ES-I3 (cell line): Measurements from ENCODE around the gene GDI1.

Experiments used
- H3K36me3 ChIP-seq: 2 replicates; pipeline ENCODE4 v1.6.1; 2013; ENCODE audit warnings: mild to moderate bottlenecking, low read length, control low read depth, moderate library complexity; ENCODE audit not compliant: insufficient read depth
- H3K4me1 ChIP-seq: 2 replicates; pipeline ENCODE4 v1.6.1; 2013; ENCODE audit warnings: mild to moderate bottlenecking, control low read depth, low read length; ENCODE audit not compliant: insufficient read depth
- H3K9ac ChIP-seq: 2 replicates; pipeline ENCODE4 v1.6.1; 2013; ENCODE audit warnings: low read depth, mild to moderate bottlenecking, low read length, moderate library complexity
- H3K9me3 ChIP-seq: 2 replicates; pipeline ENCODE4 v1.6.1; 2013; ENCODE audit warnings: mild to moderate bottlenecking, low read length, moderate library complexity; ENCODE audit not compliant: control insufficient read depth, insufficient read depth

Gene GDI1

DNA sequence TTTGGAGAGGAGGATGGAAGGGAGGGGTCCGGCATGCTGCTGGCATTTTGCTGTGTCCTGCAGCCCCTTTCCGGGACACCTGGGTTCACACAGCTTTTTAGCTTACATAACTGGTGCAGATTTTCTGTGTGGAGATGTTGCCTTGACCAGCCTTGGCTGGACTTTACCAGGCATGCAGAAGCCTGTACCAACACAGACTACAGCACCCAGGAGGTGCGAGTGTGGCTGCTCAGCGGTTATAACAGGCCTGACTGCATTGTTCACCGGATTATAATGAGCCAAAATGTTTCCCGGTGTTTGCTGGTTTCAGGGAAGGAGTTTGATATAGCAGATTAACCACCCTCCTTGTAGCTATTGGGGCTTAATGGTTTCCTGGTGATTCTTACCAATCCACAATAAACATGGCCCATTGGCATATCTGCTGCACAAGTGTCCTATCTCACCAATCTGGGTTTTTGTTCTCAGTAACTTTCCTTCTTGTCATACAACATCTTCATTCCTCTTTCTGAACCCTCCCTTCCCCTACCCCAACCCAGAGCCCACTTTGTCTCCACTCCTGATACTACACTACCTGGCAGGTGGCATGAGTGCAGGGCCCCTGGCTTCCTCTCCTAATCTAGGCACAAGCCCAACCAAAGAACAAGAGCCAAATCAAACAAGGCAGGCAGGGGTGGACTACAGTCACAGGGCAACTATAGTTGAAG is 34.9 kb upstream of the GDI1 start:
- Histone ChIP-seq H3K4me1 (no peaks in the 10 kb centered on the region; the same call in 1 of the 2 replicates), H3K9me3 (no peaks in the 10 kb centered on the region), H3K9ac (no peak overlapping the region), H3K36me3 (peaks cover 13% of the 10 kb centered on the region; the same call in 1 of the 2 replicates)

- Histone ChIP-seq H3K9me3 (no peaks in the 10 kb centered on the region), H3K36me3 (peaks cover 13% of the 10 kb centered on the region; the same call in 1 of the 2 replicates), H3K4me1 (no peaks in the 10 kb centered on the region; the same call in 1 of the 2 replicates), H3K9ac (no peak overlapping the region)
Observed at GRCh38 chrX:154402622-154403127, 34.3 kb upstream of the GDI1 start.

GRCh38 chrX:154403192-154403591 is 33.8 kb upstream of the GDI1 start:
- no peak overlapping the region for H3K9ac ChIP-seq
- no peaks in the 10 kb centered on the region; the same call in 1 of the 2 replicates for H3K4me1 ChIP-seq
- peaks cover 13% of the 10 kb centered on the region; the same call in 1 of the 2 replicates for H3K36me3 ChIP-seq
- no peaks in the 10 kb centered on the region for H3K9me3 ChIP-seq

GRCh38 chrX:154403858-154404257 is 33.1 kb upstream of the GDI1 start:
- Histone ChIP-seq H3K9ac (no peak overlapping the region), H3K36me3 (peaks cover 13% of the 10 kb centered on the region; the same call in 1 of the 2 replicates), H3K4me1 (no peaks in the 10 kb centered on the region; the same call in 1 of the 2 replicates), H3K9me3 (no peaks in the 10 kb centered on the region)

DNA sequence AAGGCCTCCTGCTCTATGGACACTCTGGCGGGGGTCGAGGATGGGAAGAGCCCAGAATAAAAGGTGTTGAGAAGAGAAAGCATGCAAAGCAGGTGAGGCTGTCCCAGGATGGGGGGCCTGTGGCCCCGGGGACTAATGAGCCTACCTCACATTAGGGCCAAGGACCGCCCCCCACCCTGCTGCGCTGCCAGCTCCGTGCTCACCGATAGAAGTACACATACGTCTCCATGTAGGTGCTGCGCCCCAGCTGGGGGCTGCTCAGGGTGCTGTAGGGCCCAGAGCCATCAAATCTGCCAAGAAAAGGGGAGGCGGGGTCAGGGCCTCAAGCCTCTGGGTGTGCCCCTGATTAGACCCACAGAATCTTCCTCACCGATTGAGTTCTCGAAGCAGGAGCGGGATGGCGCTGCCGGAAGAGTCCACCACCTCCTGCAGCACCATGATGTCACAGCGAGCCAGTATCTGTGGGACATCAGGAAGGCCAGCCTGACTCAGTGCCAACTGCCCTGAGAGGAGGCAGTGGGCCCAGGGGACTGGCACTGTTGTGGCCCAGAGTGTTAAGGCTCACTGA is 32.2 kb upstream of the GDI1 start:
- Histone ChIP-seq H3K9me3 (no peaks in the 10 kb centered on the region), H3K9ac (no peak overlapping the region), H3K36me3 (0 out of 2 replicates have a peak, but pooled peaks cover 4% of the 10 kb centered on the region), H3K4me1 (no peaks in the 10 kb centered on the region; the same call in 1 of the 2 replicates)

GRCh38 chrX:154408659-154409221 is 28.2 kb upstream of the GDI1 start:
- H3K9me3 ChIP-seq, result no peaks in the 10 kb centered on the region
- H3K9ac ChIP-seq, result peak overlapping the region; percentile 64
- H3K36me3 ChIP-seq, result no peaks in the 10 kb centered on the region
- no peaks in the 10 kb centered on the region; the same call in 1 of the 2 replicates for H3K4me1 ChIP-seq

DNA sequence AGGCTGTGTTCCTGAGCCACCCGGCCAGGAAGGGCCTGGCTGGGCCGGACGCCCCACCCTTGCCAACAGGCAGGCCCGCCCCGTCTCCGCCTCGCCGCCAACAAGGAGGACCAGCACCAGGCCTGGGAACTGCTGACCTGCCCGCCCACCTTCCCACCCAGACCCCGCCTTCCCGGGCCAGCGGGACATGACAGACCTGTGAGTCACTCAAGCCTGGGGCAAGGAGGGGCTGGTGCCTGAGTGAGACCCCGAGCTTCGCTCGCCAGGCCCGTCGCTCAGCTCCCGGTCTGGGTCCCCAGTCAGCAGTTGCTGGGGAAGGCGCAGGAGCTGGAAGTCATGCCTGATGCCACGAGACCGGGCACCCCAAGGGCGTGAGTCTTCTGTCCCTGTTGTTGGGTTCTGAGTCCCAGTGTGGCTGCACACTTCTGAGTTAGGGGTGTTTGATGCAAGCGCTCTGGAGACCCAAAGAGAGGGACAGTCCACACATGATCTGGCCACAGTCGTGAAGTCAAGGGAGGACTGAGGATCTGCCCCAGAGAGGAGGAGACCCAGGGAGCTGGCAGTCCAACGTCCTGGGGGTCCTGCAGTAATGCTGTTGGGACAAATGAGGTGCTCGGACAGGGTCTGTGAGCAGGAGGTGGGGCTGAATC is 27.6 kb upstream of the GDI1 start, which contains the start of gene DNASE1L1:
DNASE1L1 (minus strand) TSS at position 33 of the 650 bp plus-strand sequence. CDS start 3,686 bp downstream, outside the sequence.
- Histone ChIP-seq H3K9me3 (no peaks in the 10 kb centered on the region), H3K36me3 (no peaks in the 10 kb centered on the region), H3K4me1 (no peaks in the 10 kb centered on the region; the same call in 1 of the 2 replicates), H3K9ac (peak within 1 kb of the TSS; percentile 64)

- H3K9me3 ChIP-seq, result no peaks in the 10 kb centered on the region
- no peaks in the 10 kb centered on the region; the same call in 1 of the 2 replicates for H3K4me1 ChIP-seq
- no peaks in the 10 kb centered on the region for H3K36me3 ChIP-seq
- H3K9ac ChIP-seq, result peak overlapping the region; percentile 66
Observed at GRCh38 chrX:154411981-154412340, 25.0 kb upstream of the GDI1 start.

GRCh38 chrX:154412468-154412867 is 24.5 kb upstream of the GDI1 start:
- peak overlapping the region; percentile 66 for H3K9ac ChIP-seq
- H3K9me3 ChIP-seq, result no peaks in the 10 kb centered on the region
- no peaks in the 10 kb centered on the region; the same call in 1 of the 2 replicates for H3K4me1 ChIP-seq
- H3K36me3 ChIP-seq, result no peaks in the 10 kb centered on the region

DNA sequence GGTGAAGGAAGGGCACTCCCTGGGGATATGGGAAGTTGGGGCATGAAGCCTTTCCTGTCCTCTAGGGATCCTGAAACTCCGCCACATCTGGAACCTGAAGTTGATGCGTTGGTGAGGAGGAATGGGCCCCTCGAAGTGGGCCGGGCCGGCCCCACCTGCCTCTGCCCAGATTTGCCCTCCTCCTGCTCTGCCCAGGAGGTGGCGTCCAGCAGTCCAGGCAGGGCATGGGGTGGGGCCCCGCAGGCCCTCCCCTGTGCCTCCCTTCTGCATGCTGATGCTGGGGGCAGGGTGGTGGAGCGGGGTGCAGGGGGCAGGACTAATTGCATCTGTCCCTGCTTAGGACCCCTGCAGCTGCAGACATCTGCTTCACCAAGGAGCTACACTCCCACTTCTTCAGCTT is 23.8 kb upstream of the GDI1 start:
- Histone ChIP-seq H3K4me1 (no peaks in the 10 kb centered on the region; the same call in 1 of the 2 replicates), H3K9ac (no peak overlapping the region), H3K36me3 (no peaks in the 10 kb centered on the region), H3K9me3 (no peaks in the 10 kb centered on the region)

DNA sequence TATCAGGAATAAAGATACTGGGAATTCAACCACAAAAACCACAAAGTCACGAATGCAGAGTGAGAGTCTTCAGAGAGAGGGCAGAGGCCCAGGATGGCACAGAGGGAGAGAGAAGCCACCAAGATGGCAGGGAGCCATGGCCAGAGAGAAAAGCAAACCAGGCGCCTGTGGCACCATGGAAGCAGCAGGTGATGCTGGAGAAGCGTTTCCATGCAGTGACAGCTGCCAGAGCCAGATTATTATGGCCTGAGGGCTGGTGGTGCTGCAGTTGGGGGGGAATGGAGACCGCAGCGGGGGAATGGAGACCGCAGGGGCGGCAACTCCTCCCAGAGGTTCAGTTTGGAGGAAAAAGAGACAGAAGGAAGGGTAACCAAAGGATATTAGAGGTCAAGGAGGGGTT is 19.8 kb upstream of the GDI1 start:
- no peaks in the 10 kb centered on the region for H3K4me1 ChIP-seq
- no peaks in the 10 kb centered on the region for H3K36me3 ChIP-seq
- H3K9me3 ChIP-seq, result no peaks in the 10 kb centered on the region
- no peak overlapping the region for H3K9ac ChIP-seq

GRCh38 chrX:154419189-154419588 is 17.8 kb upstream of the GDI1 start:
- Histone ChIP-seq H3K9ac (no peak overlapping the region), H3K9me3 (no peaks in the 10 kb centered on the region), H3K36me3 (no peaks in the 10 kb centered on the region), H3K4me1 (no peaks in the 10 kb centered on the region)

DNA sequence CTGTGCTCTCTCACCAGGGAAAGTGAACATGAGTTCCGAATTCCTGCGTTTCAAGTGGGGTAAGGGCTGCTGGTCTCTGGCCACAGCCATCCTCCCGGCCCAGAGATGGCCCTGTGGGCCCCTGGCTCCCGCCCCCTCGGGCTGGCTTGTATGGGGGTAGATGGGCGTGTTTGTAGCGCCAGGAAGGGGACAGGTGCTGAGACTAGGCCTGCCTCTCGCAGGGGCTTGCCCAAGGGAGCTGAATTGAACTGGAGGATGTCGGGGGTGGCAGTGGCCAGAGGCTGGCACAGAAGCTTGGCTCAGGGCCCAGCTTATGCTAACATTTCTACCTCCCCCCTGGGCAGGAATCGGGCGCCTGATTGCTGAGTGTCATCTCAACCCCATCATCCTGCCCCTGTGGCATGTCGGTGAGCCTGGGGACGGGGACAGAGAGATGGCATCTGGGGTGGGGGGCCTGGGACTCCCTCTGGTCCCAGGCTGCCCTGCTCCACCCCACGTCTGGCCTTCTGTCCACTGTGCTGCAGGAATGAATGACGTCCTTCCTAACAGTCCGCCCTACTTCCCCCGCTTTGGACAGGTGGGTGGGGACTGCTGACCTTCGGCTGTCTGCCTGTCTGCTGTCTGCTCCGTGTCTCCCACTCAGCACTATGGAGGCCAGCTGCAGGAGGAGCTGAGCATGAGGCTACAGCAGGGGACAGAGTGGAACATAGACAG is 17.1 kb upstream of the GDI1 start:
- no peaks in the 10 kb centered on the region for H3K36me3 ChIP-seq
- H3K9ac ChIP-seq, result no peak overlapping the region
- no peaks in the 10 kb centered on the region for H3K9me3 ChIP-seq
- H3K4me1 ChIP-seq, result no peaks in the 10 kb centered on the region

- Histone ChIP-seq H3K9me3 (no peaks in the 10 kb centered on the region), H3K9ac (no peak overlapping the region)
Observed at GRCh38 chrX:154420402-154420756, 16.6 kb upstream of the GDI1 start.

More at GRCh38 chrX:154420402-154420756, 16.6 kb upstream of the GDI1 start:
- Histone ChIP-seq H3K36me3 (no peaks in the 10 kb centered on the region), H3K4me1 (no peaks in the 10 kb centered on the region)
